Suprapubic skin (tissue), 4 donors: Measurements from ENCODE around the gene RTCB.

Experiments used
- EP300 ChIP-seq: sonication (generic); formaldehyde crosslinking; IDR thresholded peaks from one replicate; pipeline ENCODE4 v1.6.1; 2017; ENCODE audit warnings: antibody characterized with exemption
- POLR2A ChIP-seq, 2 donors: fragments of 450-650 bp; IDR thresholded peaks; one replicate each; pipeline ENCODE4 v1.6.1; 2017; ENCODE audit warnings: antibody characterized with exemption in 2 of 2, mild to moderate bottlenecking in 2 of 2, moderate library complexity in 2 of 2
- POLR2AphosphoS5 ChIP-seq, 3 donors: sonication (generic); formaldehyde crosslinking; IDR thresholded peaks; one replicate each; pipeline ENCODE4 v1.6.1; 2017; ENCODE audit warnings: antibody characterized with exemption in 3 of 3
- TF ChIP-seq, protein P1 (sequence below), 2 donors: fragments of 200-600 bp in 1 of 2; fragments of 450-650 bp in 1 of 2; sonication (generic) in 1 of 2; IDR thresholded peaks; one replicate each; pipeline ENCODE4 v1.5.1; 2016 to 2019; ENCODE audit warnings: antibody characterized with exemption in 2 of 2, mild to moderate bottlenecking in 1 of 2, moderate library complexity in 1 of 2

DNA sequence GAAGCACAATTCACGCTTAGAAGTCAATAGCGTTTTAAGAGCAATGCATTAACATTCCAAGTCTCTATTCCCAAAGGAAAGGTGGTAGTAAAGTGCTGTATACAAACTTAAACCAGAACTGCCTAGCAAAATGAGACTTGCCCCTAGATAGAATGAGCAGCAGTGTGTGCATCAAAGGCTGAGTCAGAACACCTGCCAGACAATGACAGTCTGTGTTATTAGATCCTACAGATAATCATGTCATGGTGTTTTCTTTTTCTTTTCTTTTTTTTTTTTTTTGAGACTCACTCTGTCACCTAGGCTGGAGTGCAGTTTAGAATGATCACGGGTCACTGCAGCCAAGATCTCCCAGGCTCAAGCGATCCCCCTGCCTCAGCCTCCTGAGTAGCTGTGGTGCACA lies 1.6 kb downstream of the RTCB start:
- TF ChIP-seq, protein P1, sequence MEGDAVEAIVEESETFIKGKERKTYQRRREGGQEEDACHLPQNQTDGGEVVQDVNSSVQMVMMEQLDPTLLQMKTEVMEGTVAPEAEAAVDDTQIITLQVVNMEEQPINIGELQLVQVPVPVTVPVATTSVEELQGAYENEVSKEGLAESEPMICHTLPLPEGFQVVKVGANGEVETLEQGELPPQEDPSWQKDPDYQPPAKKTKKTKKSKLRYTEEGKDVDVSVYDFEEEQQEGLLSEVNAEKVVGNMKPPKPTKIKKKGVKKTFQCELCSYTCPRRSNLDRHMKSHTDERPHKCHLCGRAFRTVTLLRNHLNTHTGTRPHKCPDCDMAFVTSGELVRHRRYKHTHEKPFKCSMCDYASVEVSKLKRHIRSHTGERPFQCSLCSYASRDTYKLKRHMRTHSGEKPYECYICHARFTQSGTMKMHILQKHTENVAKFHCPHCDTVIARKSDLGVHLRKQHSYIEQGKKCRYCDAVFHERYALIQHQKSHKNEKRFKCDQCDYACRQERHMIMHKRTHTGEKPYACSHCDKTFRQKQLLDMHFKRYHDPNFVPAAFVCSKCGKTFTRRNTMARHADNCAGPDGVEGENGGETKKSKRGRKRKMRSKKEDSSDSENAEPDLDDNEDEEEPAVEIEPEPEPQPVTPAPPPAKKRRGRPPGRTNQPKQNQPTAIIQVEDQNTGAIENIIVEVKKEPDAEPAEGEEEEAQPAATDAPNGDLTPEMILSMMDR (IDR thresholded peaks at IDR 0.05), result no peak
- TF ChIP-seq POLR2A (IDR thresholded peaks at IDR 0.05), result no peak
- TF ChIP-seq EP300, result no peak
- TF ChIP-seq POLR2AphosphoS5 (IDR thresholded peaks at IDR 0.05), result no peak
